Cortex of kidney (tissue), 1 donor: ENCODE data around the gene NECTIN2.
"Not testable (repeated sequence)": the region's sequence is repeated elsewhere in the genome, so short reads cannot be mapped to it uniquely, and the experiment has no call there.

Experiments
- DNase-seq: peaks from one replicate; lab custom pipeline; 2025; lab: John Stamatoyannopoulos, UW

NECTIN2 gene

DNA sequence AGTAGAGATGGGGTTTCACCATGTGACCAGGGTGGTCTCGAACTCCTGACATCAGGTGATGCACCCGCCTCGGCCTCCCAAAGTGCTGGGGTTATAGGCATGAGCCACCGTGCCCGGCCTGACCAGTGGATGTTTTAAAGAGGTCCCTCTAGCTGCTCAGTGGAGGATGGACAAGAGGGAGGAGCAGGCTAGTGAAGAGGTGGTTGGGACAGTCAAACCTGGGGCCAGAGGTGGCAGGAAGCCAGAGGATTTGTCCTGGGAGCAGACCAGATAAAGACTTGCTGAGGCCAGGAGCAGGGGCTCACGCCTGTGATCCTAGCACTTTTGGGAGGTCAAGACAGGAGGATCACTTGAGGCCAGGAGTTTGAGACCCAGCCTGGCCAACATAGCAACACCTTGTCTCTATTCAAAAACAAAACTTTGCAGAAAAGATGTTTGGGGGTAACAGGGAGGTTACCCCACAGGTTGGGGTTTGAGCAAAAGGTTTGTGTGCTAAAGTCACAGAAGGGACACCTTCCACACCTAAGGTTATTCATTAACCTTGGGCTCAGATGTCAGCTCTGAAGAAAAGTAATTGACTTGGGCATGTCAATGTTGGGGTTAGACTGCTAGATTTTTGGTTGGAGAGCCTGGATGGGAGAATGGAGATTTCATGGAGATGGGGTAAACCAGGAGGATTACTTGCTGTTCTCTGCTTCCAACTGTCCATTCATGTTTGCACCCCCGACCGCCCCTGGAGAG, 28.2 kb upstream of the NECTIN2 start:
- DNase-seq, result no peak

DNA sequence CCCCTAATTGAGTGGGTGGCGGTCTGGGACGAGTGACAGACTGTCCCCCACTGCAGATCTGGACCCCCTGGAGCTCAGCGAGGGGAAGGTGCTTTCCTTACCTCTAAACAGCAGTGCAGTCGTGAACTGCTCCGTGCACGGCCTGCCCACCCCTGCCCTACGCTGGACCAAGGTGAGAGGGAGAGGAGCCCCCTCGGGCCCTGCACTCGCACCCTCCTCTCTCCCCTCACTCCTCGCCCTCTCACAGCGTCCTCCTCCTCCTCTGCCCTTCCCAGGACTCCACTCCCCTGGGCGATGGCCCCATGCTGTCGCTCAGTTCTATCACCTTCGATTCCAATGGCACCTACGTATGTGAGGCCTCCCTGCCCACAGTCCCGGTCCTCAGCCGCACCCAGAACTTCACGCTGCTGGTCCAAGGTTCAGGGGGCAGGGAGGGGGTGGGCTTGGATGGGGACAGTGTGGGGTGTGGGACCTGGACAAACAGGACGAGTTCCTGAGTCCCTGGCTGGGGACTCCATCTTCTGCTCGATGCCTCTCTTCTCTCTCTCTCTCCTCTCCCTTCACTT, 27.5 kb upstream of the NECTIN2 start:
- DNase-seq, result no peak

GRCh38 chr19:44819246-44819832, 26.8 kb upstream of the NECTIN2 start:
- DNase-seq, result no peak

GRCh38 chr19:44820648-44821609, 25.2 kb upstream of the NECTIN2 start:
- DNase-seq, result no peak

- no peak for DNase-seq
Measured at GRCh38 chr19:44822177-44822576, 23.9 kb upstream of the NECTIN2 start.

GRCh38 chr19:44822670-44823372, 23.3 kb upstream of the NECTIN2 start:
- no peak for DNase-seq

- no peak for DNase-seq
Measured at GRCh38 chr19:44823373-44823698, 22.8 kb upstream of the NECTIN2 start.

DNA sequence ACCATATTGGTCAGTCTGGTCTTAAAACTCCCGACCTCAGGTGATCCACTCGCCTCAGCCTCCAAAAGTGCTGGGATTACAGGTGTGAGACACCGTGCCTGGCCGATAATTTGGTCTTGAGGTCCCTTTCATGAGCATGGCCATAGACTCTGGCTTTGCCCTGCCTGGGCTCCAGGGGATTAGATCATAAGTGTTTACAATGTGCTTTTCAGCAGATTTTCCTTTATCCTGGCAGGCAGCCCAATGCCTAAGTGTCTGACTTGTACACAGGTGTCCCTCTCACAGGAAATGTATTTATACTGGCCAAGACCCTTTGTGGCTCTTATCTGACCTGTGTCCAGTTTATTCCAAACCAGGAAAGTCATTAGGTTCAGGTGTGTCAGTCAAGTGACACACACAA, 21.3 kb upstream of the NECTIN2 start:
- DNase-seq, result no peak

DNA sequence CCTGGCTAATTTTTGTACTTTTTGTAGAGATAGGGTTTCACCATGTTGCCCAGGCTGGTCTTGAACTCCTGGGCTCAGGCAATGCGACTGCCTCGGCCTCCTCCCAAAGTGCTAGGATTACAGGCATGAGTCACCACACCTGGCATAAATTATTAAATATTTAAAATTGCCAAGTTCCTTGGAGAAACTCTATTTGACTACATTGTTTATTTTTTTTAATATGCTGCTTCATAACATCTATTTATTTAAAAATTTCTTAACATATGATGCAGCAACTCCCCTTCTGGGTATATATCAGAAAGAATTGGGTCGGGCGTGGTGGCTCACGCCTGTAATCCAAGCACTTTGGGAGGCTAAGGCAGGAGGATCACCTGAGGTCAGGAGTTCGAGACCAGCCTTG, 13.2 kb upstream of the NECTIN2 start:
- not testable (repeated sequence) for DNase-seq

- DNase-seq, result not testable (repeated sequence)
Measured at GRCh38 chr19:44834399-44834798, 11.7 kb upstream of the NECTIN2 start.

- DNase-seq, result no peak
Measured at GRCh38 chr19:44839276-44839675, 6.8 kb upstream of the NECTIN2 start.

DNA sequence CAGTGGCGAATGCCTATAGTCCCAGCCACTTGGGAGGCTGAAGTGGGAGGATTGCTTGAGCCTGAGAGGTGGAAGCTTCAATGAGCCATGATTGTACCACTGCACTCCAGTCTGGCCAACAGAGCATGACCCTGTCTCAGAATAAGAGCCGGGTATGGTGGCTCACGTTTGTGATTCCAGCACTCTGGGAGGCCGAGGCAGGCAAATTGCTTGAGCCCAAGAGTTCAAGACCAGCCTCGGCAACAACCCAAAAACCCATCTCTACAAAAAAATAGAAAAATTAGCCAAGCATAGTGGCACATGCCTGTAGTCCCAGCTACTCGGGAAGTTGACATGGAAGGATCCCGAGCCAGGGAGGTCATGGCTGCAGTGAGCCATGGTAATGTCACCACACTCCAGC, 5.3 kb upstream of the NECTIN2 start:
- DNase-seq, result no peak

DNA sequence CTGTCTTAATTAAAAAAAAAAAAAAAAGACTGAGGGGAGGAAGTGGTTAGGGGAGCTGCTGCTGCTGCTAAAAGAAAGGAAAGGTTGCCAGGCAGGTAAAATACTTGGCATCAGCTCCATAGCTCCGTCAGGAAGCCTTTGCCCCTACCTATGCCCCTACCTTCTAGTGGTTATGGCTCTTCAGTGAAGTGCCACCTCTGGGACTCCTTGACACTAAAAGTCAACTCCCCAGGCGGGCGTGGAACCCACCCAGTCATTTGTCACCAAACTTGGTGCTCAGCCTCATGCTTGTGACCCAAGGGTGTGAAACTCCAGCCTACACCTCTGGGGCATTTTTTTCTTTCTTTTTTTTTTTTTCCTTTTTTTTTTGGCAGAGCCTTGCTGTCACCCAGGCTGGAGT, 4.9 kb upstream of the NECTIN2 start:
- no peak for DNase-seq

GRCh38 chr19:44845286-44845611, 848 bp upstream of the NECTIN2 start:
- no peak for DNase-seq

DNA sequence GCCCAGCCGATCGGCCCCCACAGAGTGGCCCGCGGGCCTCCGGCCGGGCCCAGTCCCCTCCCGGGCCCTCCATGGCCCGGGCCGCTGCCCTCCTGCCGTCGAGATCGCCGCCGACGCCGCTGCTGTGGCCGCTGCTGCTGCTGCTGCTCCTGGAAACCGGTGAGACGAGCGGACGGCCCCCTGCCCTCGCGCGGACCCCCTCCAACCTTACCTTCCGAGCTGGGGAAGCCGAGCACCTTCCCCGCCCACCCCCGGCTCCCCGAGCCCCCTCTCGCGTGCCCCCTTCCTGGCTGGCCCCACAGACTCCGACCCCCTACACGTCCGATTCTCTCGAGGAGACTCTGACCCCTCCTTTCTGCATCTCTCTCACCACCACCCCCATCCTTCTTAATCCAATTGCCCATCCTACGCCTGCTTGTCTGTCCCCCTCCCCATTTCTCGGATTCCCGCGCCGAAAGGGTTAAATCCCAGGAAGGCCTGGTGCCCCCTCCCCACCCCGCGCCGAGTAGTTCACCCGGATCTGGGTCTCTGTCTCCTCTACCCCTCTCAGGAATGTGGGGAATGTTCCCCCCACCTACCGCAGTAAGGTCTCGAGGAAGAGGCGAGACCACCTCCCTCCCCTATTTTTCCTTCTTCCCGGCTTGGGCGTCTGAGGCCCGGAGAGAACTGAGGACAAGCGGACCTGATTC, 502 bp downstream of the NECTIN2 start:
- DNase-seq, result no peak

DNA sequence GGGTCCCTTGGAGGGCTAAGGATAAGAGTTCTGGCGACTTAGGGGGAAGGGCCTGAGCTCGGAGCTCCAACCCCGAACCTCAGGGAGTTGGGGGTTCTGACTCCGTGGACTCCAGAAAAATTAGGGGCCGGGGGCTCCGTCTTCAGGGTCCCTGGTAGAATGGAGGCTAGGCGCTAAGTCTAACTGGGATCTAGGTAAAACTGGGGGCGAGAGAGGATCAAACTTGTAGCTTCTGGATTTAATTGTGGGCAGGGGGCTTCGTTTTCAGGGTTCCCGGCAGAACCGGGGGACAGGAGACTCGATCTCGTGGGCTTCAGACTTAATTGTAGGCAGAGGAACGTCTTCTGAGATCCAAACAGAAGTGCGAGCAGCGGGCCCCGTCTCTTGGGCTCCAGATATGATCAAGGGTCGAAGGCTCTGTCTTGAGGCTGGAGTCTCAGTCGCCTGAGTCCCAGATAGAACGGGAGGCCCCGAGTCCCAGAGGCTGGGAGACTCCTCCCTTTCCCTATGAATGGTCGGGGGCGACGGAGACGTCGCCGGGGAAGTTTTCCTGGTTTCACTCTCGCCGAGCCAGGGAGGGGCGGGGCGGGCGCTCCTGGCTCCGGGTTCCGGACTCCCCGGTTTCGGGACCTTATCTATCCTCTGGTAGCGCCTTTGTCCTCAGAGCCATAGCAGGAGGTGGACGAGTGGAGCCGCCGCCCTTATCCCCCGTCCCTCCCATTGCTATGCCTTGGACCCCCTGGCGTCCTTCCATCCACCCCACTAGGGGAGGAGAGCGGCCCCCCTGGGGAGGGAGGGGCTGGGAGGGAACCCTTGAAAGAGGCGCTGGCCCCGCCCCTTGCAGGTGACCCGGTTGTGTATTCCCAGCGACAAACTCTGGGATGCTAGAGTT, 1.3 kb downstream of the NECTIN2 start:
- DNase-seq, result no peak

DNA sequence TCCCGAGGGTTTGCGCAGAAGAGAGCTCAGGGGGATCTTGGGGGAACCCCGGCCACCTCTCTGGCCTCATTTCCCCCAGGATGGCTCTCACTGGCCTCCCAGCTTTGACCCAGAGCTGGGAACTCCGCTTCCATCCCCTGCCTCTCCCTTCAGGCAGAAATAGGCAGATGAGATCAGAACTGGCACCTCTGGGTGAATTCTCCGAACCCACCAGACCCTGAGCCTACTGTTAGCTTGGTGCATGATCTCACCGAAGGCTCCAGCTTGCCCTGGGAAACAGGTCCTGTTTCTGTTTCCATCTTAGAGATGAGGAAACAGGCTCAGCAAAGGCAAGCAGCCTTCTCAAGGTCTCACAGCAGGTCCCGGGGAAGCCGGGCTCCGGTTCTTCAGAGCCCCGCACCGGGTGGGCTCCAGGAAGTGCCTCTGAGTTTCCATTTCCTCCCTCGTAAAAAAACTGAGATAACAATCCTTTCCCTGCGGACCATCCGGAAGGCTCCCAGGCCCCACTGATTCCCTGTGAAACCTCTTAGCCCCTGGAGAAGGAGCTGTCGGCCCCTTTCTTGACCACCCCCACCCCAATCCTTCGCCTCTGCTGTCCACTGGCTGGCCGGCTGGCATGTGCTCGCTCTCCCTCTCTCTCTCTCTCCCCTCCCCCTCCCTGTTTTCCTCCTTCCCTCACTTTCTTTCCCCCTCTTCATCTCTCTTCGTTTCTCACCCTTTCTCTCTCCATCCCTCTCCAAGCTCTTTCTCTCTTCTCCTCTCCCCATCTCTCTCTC, 2.1 kb downstream of the NECTIN2 start:
- DNase-seq, result no peak

DNA sequence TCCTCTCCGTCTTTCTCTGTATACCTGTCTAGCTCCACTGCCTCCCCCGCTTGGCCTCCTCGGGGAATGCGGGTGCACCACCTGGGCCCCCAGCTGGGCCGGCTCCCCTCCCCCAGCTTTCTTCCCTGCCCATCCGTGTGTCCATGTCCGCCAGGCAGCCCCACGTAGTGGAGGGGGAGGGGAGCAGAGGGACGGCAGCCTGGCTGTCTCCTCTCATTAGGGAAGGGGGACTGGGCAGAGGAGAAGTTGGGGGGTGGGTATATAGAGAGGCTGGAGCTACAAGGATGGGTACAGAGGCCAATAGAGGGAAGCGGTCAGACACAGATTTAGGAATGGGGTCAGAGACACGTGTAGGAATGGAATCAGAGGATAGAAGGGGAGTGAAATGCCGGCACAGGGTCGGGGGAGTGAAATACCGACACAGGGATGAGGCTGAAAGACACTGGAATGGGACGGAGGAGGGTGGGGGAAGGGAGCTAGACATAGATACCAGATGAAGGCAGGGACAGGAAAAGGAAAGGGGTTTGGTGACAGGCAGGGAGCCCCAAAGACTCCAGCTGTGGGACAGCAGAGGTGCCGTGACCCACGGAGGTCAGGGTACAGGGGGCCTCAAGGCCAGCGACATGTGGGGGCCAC, 2.8 kb downstream of the NECTIN2 start:
- DNase-seq, result no peak

- DNase-seq, result no peak
Measured at GRCh38 chr19:44850641-44851109, 4.6 kb downstream of the NECTIN2 start.
